AG10803 (cell line): ENCODE results near the gene SRGAP3.
A peak's percentile ranks its signal among the peaks of the same experiment; 100 is the strongest.

ENCODE experiments used
- DNase-seq: peaks from one replicate; pipeline ENCODE4 v3.0.0; 2010; ENCODE audit warnings: low read depth
- H3K4me3 ChIP-seq: 2 replicates; pipeline ENCODE4 v1.5.1; 2011; ENCODE audit warnings: mild to moderate bottlenecking, low read length, control low read depth
- CTCF ChIP-seq: conservative IDR thresholded peaks from 2 replicates; pipeline ENCODE4 v1.5.1; 2011; ENCODE audit warnings: mild to moderate bottlenecking, low read length, control low read depth, inconsistent platforms

The SRGAP3 gene

GRCh38 chr3:9229325-9229724, 20.1 kb downstream of the SRGAP3 start:
- DNase-seq = no peak
- no peak overlapping the region for H3K4me3 ChIP-seq
- TF ChIP-seq CTCF = no peak

GRCh38 chr3:9226326-9226725, 23.1 kb downstream of the SRGAP3 start:
- TF ChIP-seq CTCF = no peak

GRCh38 chr3:9225268-9225667, 24.2 kb downstream of the SRGAP3 start:
- H3K4me3 ChIP-seq = no peak overlapping the region
- DNase-seq = no peak
- TF ChIP-seq CTCF = no peak

More at GRCh38 chr3:9226326-9226725, 23.1 kb downstream of the SRGAP3 start:
- H3K4me3 ChIP-seq = no peak overlapping the region
- peak; percentile 31 for DNase-seq

GRCh38 chr3:9224490-9224889, 25.0 kb downstream of the SRGAP3 start:
- no peak for TF ChIP-seq CTCF
- no peak overlapping the region for H3K4me3 ChIP-seq
- DNase-seq = no peak

GRCh38 chr3:9223672-9224071, 25.8 kb downstream of the SRGAP3 start:
- no peak for DNase-seq
- TF ChIP-seq CTCF = no peak
- no peak overlapping the region for H3K4me3 ChIP-seq

GRCh38 chr3:9222956-9223639, 26.3 kb downstream of the SRGAP3 start:
- DNase-seq = no peak
- TF ChIP-seq CTCF = no peak
- no peak overlapping the region for H3K4me3 ChIP-seq

GRCh38 chr3:9222049-9222448, 27.4 kb downstream of the SRGAP3 start:
- no peak for TF ChIP-seq CTCF
- no peak for DNase-seq
- no peak overlapping the region for H3K4me3 ChIP-seq
